Loucy (cell line): ENCODE measurements around the gene ZNF74.
"Not testable (repeated sequence)": the region's sequence is repeated elsewhere in the genome, so short reads cannot be mapped to it uniquely, and the experiment has no call there.

Experiments
- CTCF ChIP-seq: fragments of 200-600 bp; sonication (generic); conservative IDR thresholded peaks from 2 replicates; pipeline ENCODE4 v1.5.1; 2014; ENCODE audit warnings: mild to moderate bottlenecking, antibody characterized with exemption, low read length
- EZH2phosphoT487 ChIP-seq: fragments of 200-600 bp; IDR thresholded peaks from 2 replicates; pipeline ENCODE4 v1.6.1; 2018; ENCODE audit warnings: antibody characterized with exemption, mild to moderate bottlenecking, moderate library complexity, borderline replicate concordance

GRCh38 chr22:20373195-20373706 is 20.7 kb upstream of the ZNF74 start:
- not testable (repeated sequence) for TF ChIP-seq CTCF, EZH2phosphoT487
